ENCODE results near the gene SAE1. TPM values are rescaled to one million over a fixed set of nuclear protein-coding genes. Genes with fewer than 3 reads are reported as not detected.
A peak's percentile ranks its signal among the peaks of the same experiment; 100 is the strongest.

Gene SAE1
- total RNA-seq, 1 experiment from 2014 or later, result 234 TPM

DNA sequence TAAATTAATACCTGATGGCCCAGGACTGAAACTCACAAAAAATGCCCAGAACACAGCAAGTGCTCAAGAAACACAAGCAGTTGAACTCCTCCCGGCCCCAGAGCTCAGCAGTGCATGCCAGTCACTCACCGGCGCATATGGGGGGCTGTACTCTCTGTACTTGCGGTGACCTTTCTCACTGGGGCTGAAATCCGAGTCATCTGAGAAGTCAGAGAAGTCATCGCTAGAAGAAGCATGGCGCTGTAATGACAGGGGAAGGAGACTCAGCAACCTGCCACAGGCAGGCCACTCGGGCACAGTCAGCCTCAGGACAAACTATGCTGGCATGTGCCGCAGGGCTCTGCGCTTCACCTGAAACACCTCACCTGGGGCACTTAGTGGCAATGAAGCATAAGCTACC lies 36.8 kb upstream of the SAE1 start:
- Mint-ChIP-seq H3K4me1 (peaks cover 28 to 37% of the 10 kb centered on the region in 2 experiments), H3K27me3 (ENCODE audit: low read depth) (no peaks in the 10 kb centered on the region), H3K9me3 (no peaks in the 10 kb centered on the region), H3K36me3 (ENCODE audit: insufficient read depth in 1 of 3, low read depth in 3 of 3) (peaks cover 37 to 62% (median 52%) of the 10 kb centered on the region in 3 experiments), H3K4me3 (no peak overlapping the region; a peak in 1 of 5 replicates), H3K27ac (peak overlapping the region in 1 of 3 experiments; percentile 88; a peak in 3 of 7 replicates)
- Histone ChIP-seq H2BK12ac (ENCODE audit: insufficient read length, low read depth, low read length) (no peak overlapping the region), H3K9me3 (ENCODE audit: control insufficient read depth, low read depth, low read length) (no peaks in the 10 kb centered on the region), H3K27ac (ENCODE audit: insufficient read length, low read depth, low read length) (no peak overlapping the region), H2BK120ac (ENCODE audit: low read depth, low read length, poor library complexity, severe bottlenecking) (no peak overlapping the region), H3K23me2 (ENCODE audit: insufficient read length, low read depth, low read length, poor library complexity, severe bottlenecking) (no peaks in the 10 kb centered on the region), H3K56ac (ENCODE audit: insufficient read length, low read depth, low read length) (no peak overlapping the region), H3K27me3 (ENCODE audit: insufficient read depth, low read length) (no peaks in the 10 kb centered on the region), H4K8ac (replicated peaks; ENCODE audit: insufficient read length, low read depth, low read length) (no peak overlapping the region), H2BK20ac (ENCODE audit: low read depth, low read length, poor library complexity, severe bottlenecking) (no peak overlapping the region), H3K9ac (ENCODE audit: extremely low read depth, insufficient read length, low read length) (no peak overlapping the region), H3K4ac (ENCODE audit: low read depth, low read length) (no peak overlapping the region), H2AK5ac (ENCODE audit: insufficient read length, low read length) (no peak overlapping the region), H3T11ph (ENCODE audit: low read length) (no peak overlapping the region), H2BK15ac (ENCODE audit: low read depth, low read length) (no peak overlapping the region), H3K79me1 (ENCODE audit: insufficient read depth, low read depth, low read length, poor library complexity, severe bottlenecking) (peaks cover 7% of the 10 kb centered on the region), H4K91ac (ENCODE audit: insufficient read length, low read depth, low read length) (no peak overlapping the region), H4K20me1 (ENCODE audit: control insufficient read depth, insufficient read depth, insufficient read length) (no peaks in the 10 kb centered on the region), H3K23ac (ENCODE audit: insufficient read length, low read depth, low read length) (no peak overlapping the region), H3K14ac (ENCODE audit: insufficient read depth, low read length) (no peak overlapping the region), H3K18ac (ENCODE audit: insufficient read length, low read depth, low read length) (no peak overlapping the region), H3K4me1 (ENCODE audit: insufficient read depth, low read length) (no peaks in the 10 kb centered on the region; the same call in 1 of the 2 replicates), H3K79me2 (ENCODE audit: insufficient read depth, low read length) (peaks cover 4% of the 10 kb centered on the region; the same call in 1 of the 2 replicates), H2AFZ (ENCODE audit: low read length) (no peak overlapping the region), H3K4me2 (ENCODE audit: insufficient read depth, insufficient read length, low read length) (no peak overlapping the region), H4K5ac (ENCODE audit: insufficient read length, low read depth, low read length) (no peak overlapping the region), H2BK5ac (ENCODE audit: insufficient read length, low read length) (no peak overlapping the region)
- DNase-seq, result no peak
- TF ChIP-seq, protein P1, sequence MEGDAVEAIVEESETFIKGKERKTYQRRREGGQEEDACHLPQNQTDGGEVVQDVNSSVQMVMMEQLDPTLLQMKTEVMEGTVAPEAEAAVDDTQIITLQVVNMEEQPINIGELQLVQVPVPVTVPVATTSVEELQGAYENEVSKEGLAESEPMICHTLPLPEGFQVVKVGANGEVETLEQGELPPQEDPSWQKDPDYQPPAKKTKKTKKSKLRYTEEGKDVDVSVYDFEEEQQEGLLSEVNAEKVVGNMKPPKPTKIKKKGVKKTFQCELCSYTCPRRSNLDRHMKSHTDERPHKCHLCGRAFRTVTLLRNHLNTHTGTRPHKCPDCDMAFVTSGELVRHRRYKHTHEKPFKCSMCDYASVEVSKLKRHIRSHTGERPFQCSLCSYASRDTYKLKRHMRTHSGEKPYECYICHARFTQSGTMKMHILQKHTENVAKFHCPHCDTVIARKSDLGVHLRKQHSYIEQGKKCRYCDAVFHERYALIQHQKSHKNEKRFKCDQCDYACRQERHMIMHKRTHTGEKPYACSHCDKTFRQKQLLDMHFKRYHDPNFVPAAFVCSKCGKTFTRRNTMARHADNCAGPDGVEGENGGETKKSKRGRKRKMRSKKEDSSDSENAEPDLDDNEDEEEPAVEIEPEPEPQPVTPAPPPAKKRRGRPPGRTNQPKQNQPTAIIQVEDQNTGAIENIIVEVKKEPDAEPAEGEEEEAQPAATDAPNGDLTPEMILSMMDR (conservative IDR thresholded peaks at IDR 0.05), result no peak
- WGBS (ENCODE audit: extremely low coverage, insufficient read length, low lambda C conversion rate), result no CpG with 5 or more reads among the region's 10 CpGs

Measured in H9 (cell line).